HEK293 (cell line): ENCODE data around the gene CRYBB1.
A peak's percentile ranks its signal among the peaks of the same experiment; 100 is the strongest.

Experiments used
- FEZF1 ChIP-seq: fragments of 450-650 bp; formaldehyde crosslinking; IDR thresholded peaks from 2 replicates; pipeline ENCODE4 v1.5.1; 2016; ENCODE audit warnings: missing biosample characterization, missing genetic modification characterization
- OVOL3 ChIP-seq: fragments of 450-650 bp; formaldehyde crosslinking; IDR thresholded peaks from 2 replicates; pipeline ENCODE4 v1.5.1; 2016; ENCODE audit warnings: missing biosample characterization, missing genetic modification characterization
- PRDM6 ChIP-seq: fragments of 450-650 bp; formaldehyde crosslinking; IDR thresholded peaks from 2 replicates; pipeline ENCODE4 v1.5.1; 2017; ENCODE audit warnings: missing biosample characterization, missing genetic modification characterization
- REST ChIP-seq: fragments of 450-650 bp; formaldehyde crosslinking; IDR thresholded peaks from 2 replicates; pipeline ENCODE4 v1.5.1; 2016; ENCODE audit warnings: missing biosample characterization, missing genetic modification characterization
- SALL2 ChIP-seq: fragments of 450-650 bp; formaldehyde crosslinking; IDR thresholded peaks from 2 replicates; pipeline ENCODE4 v1.5.0; 2017; ENCODE audit warnings: missing biosample characterization, mild to moderate bottlenecking, missing genetic modification characterization, borderline replicate concordance
- YY2 ChIP-seq: fragments of 450-650 bp; formaldehyde crosslinking; IDR thresholded peaks from 2 replicates; pipeline ENCODE4 v1.5.1; 2016; ENCODE audit warnings: missing biosample characterization, missing genetic modification characterization
- ZBTB1 ChIP-seq: fragments of 450-650 bp; formaldehyde crosslinking; IDR thresholded peaks from 2 replicates; pipeline ENCODE4 v1.5.1; 2016; ENCODE audit warnings: missing biosample characterization, missing genetic modification characterization
- ZBTB17 ChIP-seq: fragments of 450-650 bp; formaldehyde crosslinking; IDR thresholded peaks from 2 replicates; pipeline ENCODE4 v1.5.1; 2016; ENCODE audit warnings: missing biosample characterization, missing genetic modification characterization
- ZNF133 ChIP-seq: fragments of 450-650 bp; formaldehyde crosslinking; IDR thresholded peaks from 2 replicates; pipeline ENCODE4 v1.5.1; 2016; ENCODE audit warnings: missing biosample characterization, missing genetic modification characterization
- ZNF138 ChIP-seq: fragments of 450-650 bp; formaldehyde crosslinking; IDR thresholded peaks from 2 replicates; pipeline ENCODE4 v1.5.1; 2016; ENCODE audit warnings: missing biosample characterization, missing genetic modification characterization, borderline replicate concordance
- ZNF239 ChIP-seq: fragments of 450-650 bp; formaldehyde crosslinking; IDR thresholded peaks from 2 replicates; pipeline ENCODE4 v1.5.1; 2016; ENCODE audit warnings: missing biosample characterization, missing genetic modification characterization
- ZNF366 ChIP-seq: fragments of 450-650 bp; formaldehyde crosslinking; conservative IDR thresholded peaks from 2 replicates; pipeline ENCODE4 v1.5.1; 2016; ENCODE audit warnings: missing biosample characterization, missing genetic modification characterization
- ZNF426 ChIP-seq: fragments of 450-650 bp; formaldehyde crosslinking; IDR thresholded peaks from 2 replicates; pipeline ENCODE4 v1.5.1; 2017; ENCODE audit warnings: missing biosample characterization, missing genetic modification characterization, mild to moderate bottlenecking, inconsistent platforms, moderate library complexity
- ZNF530 ChIP-seq: fragments of 450-650 bp; formaldehyde crosslinking; IDR thresholded peaks from 2 replicates; pipeline ENCODE4 v1.5.1; 2016; ENCODE audit warnings: low read depth, missing biosample characterization, missing genetic modification characterization
- ZNF621 ChIP-seq: fragments of 450-650 bp; formaldehyde crosslinking; IDR thresholded peaks from 2 replicates; pipeline ENCODE4 v1.5.1; 2017; ENCODE audit warnings: missing biosample characterization, missing genetic modification characterization
- ZNF629 ChIP-seq: fragments of 450-650 bp; formaldehyde crosslinking; IDR thresholded peaks from 2 replicates; pipeline ENCODE4 v1.5.1; 2017; ENCODE audit warnings: missing biosample characterization, missing genetic modification characterization
- ZNF654 ChIP-seq: fragments of 450-650 bp; formaldehyde crosslinking; IDR thresholded peaks from 2 replicates; pipeline ENCODE4 v1.5.1; 2016; ENCODE audit warnings: low read depth, missing biosample characterization, missing genetic modification characterization
- ZNF707 ChIP-seq: fragments of 450-650 bp; formaldehyde crosslinking; IDR thresholded peaks from 2 replicates; pipeline ENCODE4 v1.5.1; 2016; ENCODE audit warnings: missing biosample characterization, missing genetic modification characterization
- ZNF747 ChIP-seq: fragments of 450-650 bp; formaldehyde crosslinking; IDR thresholded peaks from 2 replicates; pipeline ENCODE4 v1.5.1; 2016; ENCODE audit warnings: missing biosample characterization, missing genetic modification characterization
- ZSCAN18 ChIP-seq: fragments of 450-650 bp; formaldehyde crosslinking; IDR thresholded peaks from 2 replicates; pipeline ENCODE4 v1.5.1; 2016; ENCODE audit warnings: missing biosample characterization, missing genetic modification characterization
- TF ChIP-seq, protein P1 (sequence below): fragments of 450-650 bp; formaldehyde crosslinking; IDR thresholded peaks from 2 replicates; pipeline ENCODE4 v1.5.1; 2016; ENCODE audit warnings: missing biosample characterization, missing genetic modification characterization
- TF ChIP-seq, protein P2 (sequence below): sonication (generic); formaldehyde crosslinking; IDR thresholded peaks from 2 replicates; pipeline ENCODE4 v1.8.1; 2022; ENCODE audit warnings: mild to moderate bottlenecking, moderate library complexity, missing genetic modification reagents
- TF ChIP-seq, protein P3 (sequence below): fragments of 450-650 bp; formaldehyde crosslinking; IDR thresholded peaks from 2 replicates; pipeline ENCODE4 v1.5.1; 2017; ENCODE audit warnings: missing biosample characterization, missing genetic modification characterization
- TF ChIP-seq, protein P4 (sequence below): fragments of 450-650 bp; formaldehyde crosslinking; IDR thresholded peaks from 2 replicates; pipeline ENCODE4 v1.5.1; 2016; ENCODE audit warnings: missing biosample characterization, missing genetic modification characterization

CRYBB1 gene

GRCh38 chr22:26589845-26590736 lies 27.7 kb downstream of the CRYBB1 start, which contains the start of gene TPST2 (continued):
- TF ChIP-seq, protein P1, sequence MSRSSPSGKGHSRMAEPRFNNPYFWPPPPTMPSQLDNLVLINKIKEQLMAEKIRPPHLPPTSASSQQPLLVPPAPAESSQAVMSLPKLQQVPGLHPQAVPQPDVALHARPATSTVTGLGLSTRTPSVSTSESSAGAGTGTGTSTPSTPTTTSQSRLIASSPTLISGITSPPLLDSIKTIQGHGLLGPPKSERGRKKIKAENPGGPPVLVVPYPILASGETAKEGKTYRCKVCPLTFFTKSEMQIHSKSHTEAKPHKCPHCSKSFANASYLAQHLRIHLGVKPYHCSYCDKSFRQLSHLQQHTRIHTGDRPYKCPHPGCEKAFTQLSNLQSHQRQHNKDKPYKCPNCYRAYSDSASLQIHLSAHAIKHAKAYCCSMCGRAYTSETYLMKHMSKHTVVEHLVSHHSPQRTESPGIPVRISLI = no peak
- no peak for TF ChIP-seq SALL2
- TF ChIP-seq ZNF133 (tag by site-specific recombination) = no peak
- no peak for TF ChIP-seq ZBTB17 (tag by site-specific recombination)
- no peak for TF ChIP-seq ZNF629 (tag by site-specific recombination)
- TF ChIP-seq, protein P2, sequence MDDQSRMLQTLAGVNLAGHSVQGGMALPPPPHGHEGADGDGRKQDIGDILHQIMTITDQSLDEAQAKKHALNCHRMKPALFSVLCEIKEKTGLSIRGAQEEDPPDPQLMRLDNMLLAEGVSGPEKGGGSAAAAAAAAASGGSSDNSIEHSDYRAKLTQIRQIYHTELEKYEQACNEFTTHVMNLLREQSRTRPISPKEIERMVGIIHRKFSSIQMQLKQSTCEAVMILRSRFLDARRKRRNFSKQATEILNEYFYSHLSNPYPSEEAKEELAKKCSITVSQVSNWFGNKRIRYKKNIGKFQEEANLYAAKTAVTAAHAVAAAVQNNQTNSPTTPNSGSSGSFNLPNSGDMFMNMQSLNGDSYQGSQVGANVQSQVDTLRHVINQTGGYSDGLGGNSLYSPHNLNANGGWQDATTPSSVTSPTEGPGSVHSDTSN (CRISPR knock-in tag) = peak; percentile 69; the same call in 1 of the 2 replicates
- TF ChIP-seq, protein P3, sequence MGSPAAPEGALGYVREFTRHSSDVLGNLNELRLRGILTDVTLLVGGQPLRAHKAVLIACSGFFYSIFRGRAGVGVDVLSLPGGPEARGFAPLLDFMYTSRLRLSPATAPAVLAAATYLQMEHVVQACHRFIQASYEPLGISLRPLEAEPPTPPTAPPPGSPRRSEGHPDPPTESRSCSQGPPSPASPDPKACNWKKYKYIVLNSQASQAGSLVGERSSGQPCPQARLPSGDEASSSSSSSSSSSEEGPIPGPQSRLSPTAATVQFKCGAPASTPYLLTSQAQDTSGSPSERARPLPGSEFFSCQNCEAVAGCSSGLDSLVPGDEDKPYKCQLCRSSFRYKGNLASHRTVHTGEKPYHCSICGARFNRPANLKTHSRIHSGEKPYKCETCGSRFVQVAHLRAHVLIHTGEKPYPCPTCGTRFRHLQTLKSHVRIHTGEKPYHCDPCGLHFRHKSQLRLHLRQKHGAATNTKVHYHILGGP = no peak
- no peak for TF ChIP-seq FEZF1 (tag by site-specific recombination)
- no peak for TF ChIP-seq ZSCAN18
- TF ChIP-seq OVOL3 = no peak
- no peak for TF ChIP-seq ZNF530
- TF ChIP-seq REST (tag by site-specific recombination) = no peak
- no peak for TF ChIP-seq ZNF621 (tag by site-specific recombination)
- TF ChIP-seq ZNF654 (tag by site-specific recombination) = 0 out of 2 replicates have a peak, but pooled peaks have one; percentile 8
- no peak for TF ChIP-seq ZNF138 (tag by site-specific recombination)
- TF ChIP-seq ZBTB1 (tag by site-specific recombination) = no peak
- TF ChIP-seq, protein P4, sequence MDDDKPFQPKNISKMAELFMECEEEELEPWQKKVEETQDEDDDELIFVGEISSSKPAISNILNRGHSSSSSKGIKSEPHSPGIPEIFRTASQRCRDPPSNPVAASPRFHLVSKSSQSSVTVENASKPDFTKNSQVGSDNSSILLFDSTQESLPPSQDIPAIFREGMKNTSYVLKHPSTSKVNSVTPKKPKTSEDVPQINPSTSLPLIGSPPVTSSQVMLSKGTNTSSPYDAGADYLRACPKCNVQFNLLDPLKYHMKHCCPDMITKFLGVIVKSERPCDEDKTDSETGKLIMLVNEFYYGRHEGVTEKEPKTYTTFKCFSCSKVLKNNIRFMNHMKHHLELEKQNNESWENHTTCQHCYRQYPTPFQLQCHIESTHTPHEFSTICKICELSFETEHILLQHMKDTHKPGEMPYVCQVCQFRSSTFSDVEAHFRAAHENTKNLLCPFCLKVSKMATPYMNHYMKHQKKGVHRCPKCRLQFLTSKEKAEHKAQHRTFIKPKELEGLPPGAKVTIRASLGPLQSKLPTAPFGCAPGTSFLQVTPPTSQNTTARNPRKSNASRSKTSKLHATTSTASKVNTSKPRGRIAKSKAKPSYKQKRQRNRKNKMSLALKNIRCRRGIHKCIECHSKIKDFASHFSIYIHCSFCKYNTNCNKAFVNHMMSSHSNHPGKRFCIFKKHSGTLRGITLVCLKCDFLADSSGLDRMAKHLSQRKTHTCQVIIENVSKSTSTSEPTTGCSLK (tag by site-specific recombination) = no peak
- no peak for TF ChIP-seq ZNF426
- TF ChIP-seq PRDM6 (tag by site-specific recombination) = no peak
- no peak for TF ChIP-seq ZNF707 (tag by site-specific recombination)
- peak; percentile 35; the same call in 1 of the 2 replicates for TF ChIP-seq ZNF366 (tag by site-specific recombination)
- TF ChIP-seq YY2 (tag by site-specific recombination) = no peak
- no peak for TF ChIP-seq ZNF239 (tag by site-specific recombination)
- no peak for TF ChIP-seq ZNF747
